K562 (cell line): Measurements from ENCODE around the gene DROSHA.

ENCODE experiments used
- ARID4B ChIP-seq: sonication (generic); formaldehyde crosslinking; IDR thresholded peaks from 2 replicates; pipeline ENCODE4 v1.8.0; 2022; ENCODE audit warnings: mild to moderate bottlenecking, missing genetic modification reagents
- ATF7 ChIP-seq: fragments of 450-650 bp; IDR thresholded peaks from 2 replicates; pipeline ENCODE4 v1.7.1; 2014; ENCODE audit warnings: mild to moderate bottlenecking, moderate library complexity
- CBX8 ChIP-seq: fragments of 200-600 bp; sonication (generic); IDR thresholded peaks from 2 replicates; pipeline ENCODE4 v1.6.1; 2012; ENCODE audit warnings: borderline replicate concordance, mixed run types, low read depth, mild to moderate bottlenecking, moderate library complexity, mixed read lengths, low read length, control low read depth, inconsistent platforms; ENCODE audit not compliant: poor library complexity, severe bottlenecking; ENCODE audit errors: extremely low read depth
- CEBPG ChIP-seq, 3 experiments: fragments of 200-800 bp in 1 of 3; sonication (Bioruptor generic) in 1 of 3; sonication (generic) in 1 of 3; formaldehyde crosslinking in 1 of 3; IDR thresholded peaks in 2 of 3; conservative IDR thresholded peaks in 1 of 3; 2 replicates each; pipeline versions ENCODE4 v1.6.1 to v1.8.0; 2016 to 2022; ENCODE audit warnings: missing compliant biosample characterization in 2 of 3, missing genetic modification characterization in 2 of 3, mild to moderate bottlenecking in 1 of 3, missing genetic modification reagents in 1 of 3
- CTCF ChIP-seq, 3 experiments: IDR thresholded peaks in 2 of 3; conservative IDR thresholded peaks in 1 of 3; 2 replicates each; pipeline ENCODE4 v1.5.1; 2011 to 2012; ENCODE audit warnings: low read length in 3 of 3, mild to moderate bottlenecking in 3 of 3, control low read depth in 2 of 3, improper control_type of control experiment in 1 of 3, inconsistent platforms in 1 of 3, low read depth in 1 of 3, mixed read lengths in 1 of 3, moderate library complexity in 1 of 3; ENCODE audit not compliant: insufficient read depth in 2 of 3
- ELK1 ChIP-seq: sonication (generic); formaldehyde crosslinking; IDR thresholded peaks from 2 replicates; pipeline ENCODE4 v1.8.1; 2022; ENCODE audit warnings: missing genetic modification reagents
- EZH2 ChIP-seq: IDR thresholded peaks from 2 replicates; pipeline ENCODE4 v1.6.1; 2012; ENCODE audit warnings: low read depth, mild to moderate bottlenecking, inconsistent platforms, low read length, borderline replicate concordance
- JUN ChIP-seq, 2 experiments: sonication (generic) in 1 of 2; formaldehyde crosslinking in 1 of 2; IDR thresholded peaks; 2 replicates each; pipeline versions ENCODE4 v1.6.1 to v1.8.0; 2012 to 2022; ENCODE audit warnings: borderline replicate concordance in 2 of 2, mild to moderate bottlenecking in 2 of 2, improper control_type of control experiment in 1 of 2, low read depth in 1 of 2, low read length in 1 of 2, missing genetic modification reagents in 1 of 2
- POLR2AphosphoS5 ChIP-seq: IDR thresholded peaks from 2 replicates; pipeline ENCODE4 v1.6.1; 2011; ENCODE audit warnings: mild to moderate bottlenecking, low read depth, low read length, moderate library complexity; ENCODE audit not compliant: control insufficient read depth, insufficient read depth
- ZBTB1 ChIP-seq: sonication (generic); formaldehyde crosslinking; IDR thresholded peaks from 2 replicates; pipeline ENCODE4 v1.8.1; 2023; ENCODE audit warnings: missing genetic modification reagents, low read depth, mild to moderate bottlenecking, borderline replicate concordance
- ZNF639 ChIP-seq, 2 experiments: fragments of 200-800 bp in 1 of 2; sonication (Bioruptor generic) in 1 of 2; sonication (generic) in 1 of 2; formaldehyde crosslinking in 1 of 2; IDR thresholded peaks in 1 of 2; conservative IDR thresholded peaks in 1 of 2; 2 replicates each; pipeline versions ENCODE4 v1.5.0 to v1.6.1; 2016 to 2020; ENCODE audit warnings: missing compliant biosample characterization in 1 of 2, missing genetic modification characterization in 1 of 2, missing genetic modification reagents in 1 of 2

GRCh38 chr5:31554552-31554951 is 22.7 kb upstream of the DROSHA start:
- no peak for TF ChIP-seq CTCF (IDR thresholded peaks at IDR 0.05 in 2 of 3, conservative IDR thresholded peaks at IDR 0.05 in 1 of 3; ENCODE audit: insufficient read depth in 2 of 3, low read depth in 1 of 3, low read length in 3 of 3)
- no peak for TF ChIP-seq POLR2AphosphoS5
- no peak for TF ChIP-seq CBX8
- no peak for TF ChIP-seq ATF7
- TF ChIP-seq CEBPG (CRISPR knock-in tag; IDR thresholded peaks at IDR 0.05): no peak
- TF ChIP-seq CEBPG (tag; conservative IDR thresholded peaks at IDR 0.05 in 1 of 2, IDR thresholded peaks at IDR 0.05 in 1 of 2): no peak
- TF ChIP-seq ZNF639 (CRISPR knock-in tag; conservative IDR thresholded peaks at IDR 0.05 in 1 of 2, IDR thresholded peaks at IDR 0.05 in 1 of 2): no peak
- TF ChIP-seq EZH2: no peak
- TF ChIP-seq ZBTB1 (CRISPR knock-in tag): no peak
- no peak for TF ChIP-seq ARID4B (CRISPR knock-in tag)
- no peak for TF ChIP-seq JUN (IDR thresholded peaks at IDR 0.05; ENCODE audit: borderline replicate concordance, low read depth, low read length)
- no peak for TF ChIP-seq JUN (CRISPR knock-in tag; IDR thresholded peaks at IDR 0.05; ENCODE audit: borderline replicate concordance)
- TF ChIP-seq ELK1 (CRISPR knock-in tag): no peak
